ENCODE results near the gene NEURL1. TPM values are rescaled to one million over a fixed set of nuclear protein-coding genes. Genes with fewer than 3 reads are reported as not detected.

NEURL1 gene
- total RNA-seq, 1 donor from 2014 or later, result 4.2 TPM

- H3K36me3 ChIP-seq, result peaks cover 0 to 43% of the 10 kb centered on the region in 2 donors
- no peak for TF ChIP-seq POLR2AphosphoS5 (IDR thresholded peaks at IDR 0.05; ENCODE audit: insufficient read depth in 1 of 2, low read depth in 1 of 2)
- H3K27ac ChIP-seq, result peak overlapping the region; percentile 83
- intact Hi-C loops (cut with DNase I), result loop anchor here (5.0 kb wide), 1 partner anchor 63 kb away; no protein-coding TSS in a partner anchor
- peaks cover 71% of the 10 kb centered on the region for H3K4me1 ChIP-seq
- DNase-seq (ENCODE audit: extremely low spot score in 2 of 2), result no peak
- H3K4me3 ChIP-seq, result no peak overlapping the region
- H3K27me3 ChIP-seq, result no peaks in the 10 kb centered on the region
- no peaks in the 10 kb centered on the region for H3K9me3 ChIP-seq
These were observed 121.0 kb downstream of the NEURL1 start for GRCh38 chr10:103614306-103615158.

GRCh38 chr10:103616705-103617601 lies 123.4 kb downstream of the NEURL1 start:
- no peaks in the 10 kb centered on the region for H3K27me3 ChIP-seq
- H3K4me1 ChIP-seq, result peaks cover 90% of the 10 kb centered on the region
- TF ChIP-seq POLR2AphosphoS5 (IDR thresholded peaks at IDR 0.05; ENCODE audit: insufficient read depth in 1 of 2, low read depth in 1 of 2), result peak; percentile 18 to 92
- no peak for TF ChIP-seq POLR2A (IDR thresholded peaks at IDR 0.05)
- TF ChIP-seq CTCF (IDR thresholded peaks at IDR 0.05), result no peak
- DNase-seq (ENCODE audit: extremely low spot score in 2 of 2), result peak in 1 of 2 donors; percentile 97
- H3K36me3 ChIP-seq, result peaks cover 0 to 36% of the 10 kb centered on the region in 2 donors
- intact Hi-C loops (cut with DNase I), result loop anchor here (1.0 to 5.0 kb wide), 2 partner anchors 45 to 60 kb away; no protein-coding TSS in a partner anchor
- peak overlapping the region; percentile 83 for H3K27ac ChIP-seq
- no peak overlapping the region for H3K4me3 ChIP-seq
- H3K9me3 ChIP-seq, result no peaks in the 10 kb centered on the region

- intact Hi-C loops (cut with DNase I), result loop anchor here (1.0 to 5.0 kb wide), 2 partner anchors 45 to 60 kb away; no protein-coding TSS in a partner anchor
- Histone ChIP-seq H3K36me3 (peaks cover 0 to 28% of the 10 kb centered on the region in 2 donors), H3K4me3 (no peak overlapping the region), H3K9me3 (no peaks in the 10 kb centered on the region), H3K4me1 (peaks cover 94% of the 10 kb centered on the region), H3K27ac (peak overlapping the region; percentile 83), H3K27me3 (no peaks in the 10 kb centered on the region)
- no peak for DNase-seq (ENCODE audit: extremely low spot score in 2 of 2)
- TF ChIP-seq CTCF (IDR thresholded peaks at IDR 0.05) (no peak), POLR2AphosphoS5 (IDR thresholded peaks at IDR 0.05; ENCODE audit: insufficient read depth in 1 of 2, low read depth in 1 of 2) (no peak), POLR2A (IDR thresholded peaks at IDR 0.05) (no peak)
These were observed 124.3 kb downstream of the NEURL1 start for GRCh38 chr10:103617602-103618385.

GRCh38 chr10:103618575-103619423 lies 125.3 kb downstream of the NEURL1 start:
- DNase-seq (ENCODE audit: extremely low spot score in 2 of 2), result no peak
- intact Hi-C loops (cut with DNase I), result loop anchor here (5.0 kb wide), 1 partner anchor 59 kb away; no protein-coding TSS in a partner anchor

More at GRCh38 chr10:103618575-103619423, 125.3 kb downstream of the NEURL1 start:
- peaks cover 97% of the 10 kb centered on the region for H3K4me1 ChIP-seq
- no peak overlapping the region for H3K4me3 ChIP-seq
- no peaks in the 10 kb centered on the region for H3K27me3 ChIP-seq
- H3K9me3 ChIP-seq, result no peaks in the 10 kb centered on the region
- peaks cover 0 to 18% of the 10 kb centered on the region in 2 donors for H3K36me3 ChIP-seq
- H3K27ac ChIP-seq, result peak overlapping the region; percentile 83
- TF ChIP-seq POLR2AphosphoS5 (IDR thresholded peaks at IDR 0.05; ENCODE audit: insufficient read depth in 1 of 2, low read depth in 1 of 2) (peak in 1 of 2 donors; percentile 66), POLR2A (IDR thresholded peaks at IDR 0.05) (no peak)

Measured in vagina (tissue), 2 donors.